ENCODE measurements around the gene PITRM1.

GRCh38 chr10:3127921-3128320 lies 44.7 kb downstream of the PITRM1 start:
- TF ChIP-seq MYC (IDR thresholded peaks at IDR 0.05; ENCODE audit: low read depth, low read length) (no peak), EZH2 (IDR thresholded peaks at IDR 0.05; ENCODE audit: borderline replicate concordance, low read depth, low read length, severe bottlenecking) (no peak), POLR2AphosphoS5 (IDR thresholded peaks at IDR 0.05; ENCODE audit: insufficient read depth, low read depth, low read length) (peak; percentile 1), CTCF (IDR thresholded peaks at IDR 0.05; ENCODE audit: extremely low read depth in 1 of 2, insufficient read depth in 1 of 2, low read depth in 1 of 2, low read length in 2 of 2) (no peak)

Data from endothelial cell of umbilical vein (primary cell).